Erythroblast (primary cell): ENCODE data around the gene LBH.

Source experiments
- DNase-seq, 2 experiments: peaks; one replicate each; lab custom pipeline; 2025; lab: John Stamatoyannopoulos, UW
- GATA1 ChIP-seq: IDR thresholded peaks from 2 replicates; pipeline ENCODE4 v1.6.1; 2011; ENCODE audit warnings: low read depth, mild to moderate bottlenecking, control low read depth, low read length, moderate library complexity
- POLR2A ChIP-seq: IDR thresholded peaks from 2 replicates; pipeline ENCODE4 v1.6.1; 2011; ENCODE audit warnings: mild to moderate bottlenecking, low read length

LBH gene

DNA sequence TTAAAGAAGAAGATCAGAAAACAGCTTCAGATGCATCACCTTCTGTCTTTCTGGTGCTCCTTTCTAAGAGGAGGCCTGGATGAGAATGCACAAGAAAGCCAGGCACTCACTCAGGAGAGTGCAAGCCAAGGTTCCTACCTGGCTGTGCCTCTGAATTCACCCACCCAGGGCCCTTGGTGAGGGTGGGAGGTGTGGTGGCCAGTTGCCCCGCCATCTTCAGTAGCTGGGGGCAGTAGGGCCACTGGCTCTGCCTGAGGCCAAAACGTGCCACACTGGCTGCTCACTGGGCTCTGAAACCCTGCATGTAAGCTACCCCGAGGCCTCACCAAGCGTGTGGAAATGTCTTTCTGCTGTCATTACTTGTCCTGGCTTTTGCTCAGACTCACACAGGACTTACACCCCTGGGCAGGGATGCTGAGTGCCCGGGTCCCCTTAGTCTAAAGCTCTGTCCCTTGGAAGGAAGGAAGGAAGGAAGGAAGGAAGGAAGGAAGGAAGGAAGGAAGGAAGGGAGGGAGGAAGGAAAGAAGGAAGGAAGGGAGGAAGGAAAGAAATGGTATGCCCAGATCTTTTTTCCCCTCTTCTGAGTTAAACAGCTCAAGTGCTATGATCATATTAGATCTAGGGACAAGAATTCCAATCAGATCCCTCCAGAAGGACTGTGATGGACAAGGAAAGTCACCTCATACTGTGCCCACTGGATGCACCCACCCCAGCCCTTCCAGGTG, 8.5 kb upstream of the LBH start:
- no peak for TF ChIP-seq GATA1
- no peak for TF ChIP-seq POLR2A
- DNase-seq, result no peak

- DNase-seq, result no peak
- TF ChIP-seq POLR2A (no peak), GATA1 (no peak)
These were observed 7.9 kb upstream of the LBH start for GRCh38 chr2:30223413-30223874.

GRCh38 chr2:30224151-30224550, 7.2 kb upstream of the LBH start:
- TF ChIP-seq GATA1 (no peak), POLR2A (peak; percentile 27)

GRCh38 chr2:30225131-30225762, 6.1 kb upstream of the LBH start:
- TF ChIP-seq POLR2A (peak; percentile 64), GATA1 (no peak)

More at GRCh38 chr2:30224151-30224550, 7.2 kb upstream of the LBH start:
- DNase-seq, result peak; percentile 36 to 51

DNA sequence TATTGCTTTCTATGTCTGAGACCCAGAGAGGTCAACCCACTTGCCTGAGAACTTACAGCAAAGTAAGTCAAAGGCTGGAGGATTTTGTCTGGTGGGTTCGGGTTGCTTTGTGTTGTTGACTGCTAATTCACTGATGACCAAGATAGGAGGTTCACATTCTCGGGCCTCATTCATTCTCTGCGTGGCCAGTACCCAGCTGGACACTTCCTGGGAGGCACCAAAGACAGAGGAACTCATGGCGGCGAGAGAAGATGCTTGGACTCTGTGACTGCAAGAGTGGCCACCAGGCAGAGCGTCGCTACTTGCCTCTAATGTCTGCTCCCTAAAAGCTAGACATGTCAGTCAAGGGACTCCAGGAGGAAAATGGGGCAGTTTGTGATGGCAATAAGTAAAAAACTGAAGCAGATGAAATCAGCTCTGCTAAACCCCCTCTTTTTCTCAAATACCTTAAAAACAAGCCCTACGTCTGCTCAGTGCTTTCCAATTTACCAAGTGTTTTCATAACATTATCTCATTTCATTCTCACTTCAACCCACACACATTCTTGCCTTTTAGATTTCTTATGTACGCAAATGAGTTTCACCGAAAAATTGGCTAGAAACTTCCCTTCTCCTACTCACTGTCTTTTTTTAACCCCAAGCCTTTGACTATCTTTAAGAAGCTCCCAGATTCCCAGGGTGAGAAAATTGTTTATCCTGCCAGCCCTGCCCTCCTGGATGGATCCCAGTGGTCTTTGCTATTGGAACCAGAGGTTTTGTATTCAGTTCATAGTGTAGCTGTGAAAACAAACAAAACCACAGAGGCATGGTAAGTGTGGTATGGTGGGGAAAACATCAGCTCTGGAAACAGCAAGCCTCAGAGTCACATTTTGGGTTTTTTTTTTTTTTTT, 4.9 kb upstream of the LBH start:
- TF ChIP-seq GATA1, result no peak
- no peak for TF ChIP-seq POLR2A
- DNase-seq, result no peak

More at GRCh38 chr2:30225131-30225762, 6.1 kb upstream of the LBH start:
- DNase-seq, result peak; percentile 74 to 77

DNA sequence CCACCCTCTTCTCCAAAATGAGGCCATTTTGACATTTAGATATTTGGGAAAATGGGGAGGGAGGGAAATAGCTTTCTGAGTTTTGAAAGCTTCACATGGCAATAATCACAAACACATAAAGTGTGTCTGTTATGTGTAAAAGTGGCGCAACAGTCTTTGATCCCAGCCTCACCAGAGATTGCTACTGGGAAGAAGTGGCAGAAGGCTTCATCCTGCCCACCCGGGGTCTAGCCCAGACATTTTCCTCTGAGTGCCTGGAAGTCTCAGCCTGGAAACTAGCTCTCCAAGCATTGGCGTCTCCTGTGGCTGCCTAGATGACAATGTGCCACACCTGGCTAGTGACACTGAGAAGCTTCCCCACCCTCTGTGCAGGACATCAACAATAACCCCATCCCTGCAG, 1.7 kb upstream of the LBH start:
- TF ChIP-seq GATA1 (no peak), POLR2A (no peak)
- no peak for DNase-seq

GRCh38 chr2:30230497-30231211, 680 bp upstream of the LBH start:
- peak; percentile 51 to 64 for DNase-seq

GRCh38 chr2:30231996-30232800, 864 bp downstream of the LBH start:
- peak; percentile 91 to 92 for DNase-seq
- TF ChIP-seq GATA1 (no peak), POLR2A (no peak)

More at GRCh38 chr2:30230497-30231211, 680 bp upstream of the LBH start:
- TF ChIP-seq POLR2A (no peak), GATA1 (no peak)

GRCh38 chr2:30232801-30233130, 1.4 kb downstream of the LBH start:
- DNase-seq, result peak; percentile 70 to 86

GRCh38 chr2:30233271-30234009, 2.1 kb downstream of the LBH start:
- TF ChIP-seq GATA1 (no peak), POLR2A (no peak)
- peak; percentile 76 to 84 for DNase-seq

More at GRCh38 chr2:30232801-30233130, 1.4 kb downstream of the LBH start:
- TF ChIP-seq POLR2A (no peak), GATA1 (no peak)

DNA sequence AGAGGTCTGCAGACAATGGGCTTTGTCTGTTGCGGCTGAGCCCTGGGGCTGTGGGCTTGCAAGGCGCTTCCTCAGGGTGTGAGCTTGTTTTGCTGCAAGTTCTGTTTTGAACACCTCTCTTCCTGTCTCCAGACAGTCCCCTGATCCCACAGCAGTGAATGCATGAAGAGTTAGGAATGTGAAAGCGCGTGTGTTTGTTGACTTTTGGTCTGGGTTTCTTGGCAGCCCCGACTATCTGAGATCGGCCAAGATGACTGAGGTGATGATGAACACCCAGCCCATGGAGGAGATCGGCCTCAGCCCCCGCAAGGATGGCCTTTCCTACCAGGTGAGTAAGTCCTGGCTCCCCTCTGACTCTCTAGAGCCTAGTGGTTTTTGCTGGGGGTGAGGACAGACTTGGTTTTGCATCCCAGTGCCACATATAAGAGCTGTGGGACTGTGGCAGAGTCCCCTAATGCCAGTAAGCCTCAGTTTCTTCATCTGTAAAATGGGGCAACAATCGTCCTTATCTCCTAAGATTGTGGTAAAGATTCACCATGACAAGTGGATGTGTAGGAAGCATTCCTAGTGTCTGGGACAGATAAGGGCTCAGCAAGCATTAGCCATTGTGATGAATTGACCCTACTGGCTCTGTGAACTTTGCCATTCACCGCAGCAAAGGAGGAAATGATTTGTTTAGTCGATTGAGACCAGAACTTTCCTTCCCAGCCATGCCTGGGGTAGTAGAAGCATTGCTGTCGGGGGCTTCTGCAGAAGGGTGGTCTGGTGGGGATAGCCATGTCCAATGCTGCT, 3.0 kb downstream of the LBH start:
- peak; percentile 37 to 48 for DNase-seq
- TF ChIP-seq GATA1 (no peak), POLR2A (peak; percentile 18)
